GM21423 (cell line): ENCODE data around the gene ALG3.

ENCODE experiments used
- ATAC-seq: cut with Tn5 transposase; IDR thresholded peaks from one replicate; pipeline ENCODE4 v1.9.1; 2021; ENCODE audit warnings: mild to moderate bottlenecking, moderate library complexity; ENCODE audit not compliant: unreplicated experiment

The ALG3 gene

GRCh38 chr3:184198509-184198908, 50.3 kb downstream of the ALG3 start:
- no peak for ATAC-seq

GRCh38 chr3:184196536-184196935, 52.2 kb downstream of the ALG3 start:
- ATAC-seq, result no peak

- no peak for ATAC-seq
Measured at GRCh38 chr3:184193991-184194539, 54.7 kb downstream of the ALG3 start.

DNA sequence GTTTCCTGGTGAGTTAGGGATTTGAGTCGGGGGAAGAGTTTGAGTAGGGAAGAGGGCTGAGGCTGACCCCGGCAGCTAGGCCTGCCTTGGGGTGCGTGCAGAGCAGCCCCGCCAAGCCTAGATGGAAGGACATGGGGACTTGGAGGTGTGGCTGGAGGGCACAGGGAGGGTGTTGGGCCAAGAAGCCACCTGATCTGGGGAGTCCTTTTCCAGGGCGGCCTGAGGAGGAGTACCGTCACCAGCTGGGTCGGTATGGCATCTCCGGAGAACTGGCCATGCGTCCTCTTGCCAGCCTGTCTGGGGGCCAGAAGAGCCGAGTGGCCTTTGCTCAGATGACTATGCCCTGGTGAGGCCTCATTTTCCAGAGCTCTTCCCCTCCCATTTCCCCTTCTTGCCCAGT, 55.9 kb downstream of the ALG3 start:
- no peak for ATAC-seq
